ENCODE measurements around the gene MYO9A.

Gene MYO9A

GRCh38 chr15:72117486-72118016, 399 bp downstream of the MYO9A start:
- H3K27ac ChIP-seq = peak overlapping the region; percentile 94
- H3K9me3 ChIP-seq = no peaks in the 10 kb centered on the region
- H3K4me3 ChIP-seq (ENCODE audit: low read depth in 1 of 2, low read length in 1 of 2) = peak overlapping the region; percentile 85 to 92
- no peaks in the 10 kb centered on the region for H3K36me3 ChIP-seq
- peaks cover 13% of the 10 kb centered on the region for H3K27me3 ChIP-seq
- TF ChIP-seq CTCF (IDR thresholded peaks at IDR 0.05) = no peak
- H3K4me1 ChIP-seq (ENCODE audit: control insufficient read depth in 1 of 2, insufficient read depth in 1 of 2, low read depth in 1 of 2, low read length in 1 of 2) = peaks cover 16 to 21% of the 10 kb centered on the region in 2 experiments

- Histone ChIP-seq H3K9me3 (no peaks in the 10 kb centered on the region), H3K27ac (peak overlapping the region; percentile 94), H3K4me1 (ENCODE audit: control insufficient read depth in 1 of 2, insufficient read depth in 1 of 2, low read depth in 1 of 2, low read length in 1 of 2) (peaks cover 16 to 21% of the 10 kb centered on the region in 2 experiments), H3K27me3 (peaks cover 13% of the 10 kb centered on the region), H3K4me3 (ENCODE audit: low read depth in 1 of 2, low read length in 1 of 2) (peak overlapping the region; percentile 85 to 92), H3K36me3 (no peaks in the 10 kb centered on the region)
- TF ChIP-seq CTCF (IDR thresholded peaks at IDR 0.05) = no peak
These were observed 1.0 kb downstream of the MYO9A start for GRCh38 chr15:72116731-72117485.

GRCh38 chr15:72113347-72114031, 4.5 kb downstream of the MYO9A start:
- TF ChIP-seq CTCF (IDR thresholded peaks at IDR 0.05) = no peak
- H3K4me3 ChIP-seq (ENCODE audit: low read depth in 1 of 2, low read length in 1 of 2) = no peak overlapping the region
- H3K9me3 ChIP-seq = no peaks in the 10 kb centered on the region
- H3K36me3 ChIP-seq = no peaks in the 10 kb centered on the region
- H3K4me1 ChIP-seq (ENCODE audit: control insufficient read depth in 1 of 2, insufficient read depth in 1 of 2, low read depth in 1 of 2, low read length in 1 of 2) = peaks cover 8 to 13% of the 10 kb centered on the region in 2 experiments
- peaks cover 13% of the 10 kb centered on the region for H3K27me3 ChIP-seq
- H3K27ac ChIP-seq = no peak overlapping the region

- H3K27ac ChIP-seq = no peak overlapping the region
- TF ChIP-seq CTCF (IDR thresholded peaks at IDR 0.05) = no peak
- H3K4me3 ChIP-seq (ENCODE audit: low read depth in 1 of 2, low read length in 1 of 2) = no peak overlapping the region
- no peaks in the 10 kb centered on the region for H3K36me3 ChIP-seq
- peaks cover 8 to 10% of the 10 kb centered on the region in 2 experiments for H3K4me1 ChIP-seq (ENCODE audit: control insufficient read depth in 1 of 2, insufficient read depth in 1 of 2, low read depth in 1 of 2, low read length in 1 of 2)
- no peaks in the 10 kb centered on the region for H3K9me3 ChIP-seq
- peaks cover 13% of the 10 kb centered on the region for H3K27me3 ChIP-seq
These were observed 5.1 kb downstream of the MYO9A start for GRCh38 chr15:72112805-72113204.

- peaks cover 9% of the 10 kb centered on the region for H3K27me3 ChIP-seq
- no peaks in the 10 kb centered on the region for H3K36me3 ChIP-seq
- no peak for TF ChIP-seq CTCF (IDR thresholded peaks at IDR 0.05)
- H3K9me3 ChIP-seq = no peaks in the 10 kb centered on the region
- no peak overlapping the region for H3K4me3 ChIP-seq (ENCODE audit: low read depth in 1 of 2, low read length in 1 of 2)
- H3K27ac ChIP-seq = no peak overlapping the region
- H3K4me1 ChIP-seq (ENCODE audit: control insufficient read depth in 1 of 2, insufficient read depth in 1 of 2, low read depth in 1 of 2, low read length in 1 of 2) = peaks cover 5% of the 10 kb centered on the region in 2 experiments
These were observed 5.8 kb downstream of the MYO9A start for GRCh38 chr15:72112116-72112515.
